GM12864 (cell line): ENCODE data around the gene ERC2.

Experiments used
- DNase-seq: peaks from one replicate; pipeline ENCODE4 v3.0.0-alpha.2; 2011; ENCODE audit warnings: low read depth
- H3K4me3 ChIP-seq: 2 replicates; pipeline ENCODE4 v1.5.1; 2011; ENCODE audit warnings: mild to moderate bottlenecking, low read depth, low read length, control low read depth
- CTCF ChIP-seq: IDR thresholded peaks from 2 replicates; pipeline ENCODE4 v1.5.1; 2011; ENCODE audit warnings: low read depth, mild to moderate bottlenecking, moderate library complexity, low read length, control low read depth, inconsistent platforms; ENCODE audit errors: missing control alignments

ERC2 gene

GRCh38 chr3:55480911-55481743, 987.1 kb downstream of the ERC2 start:
- DNase-seq, result no peak

DNA sequence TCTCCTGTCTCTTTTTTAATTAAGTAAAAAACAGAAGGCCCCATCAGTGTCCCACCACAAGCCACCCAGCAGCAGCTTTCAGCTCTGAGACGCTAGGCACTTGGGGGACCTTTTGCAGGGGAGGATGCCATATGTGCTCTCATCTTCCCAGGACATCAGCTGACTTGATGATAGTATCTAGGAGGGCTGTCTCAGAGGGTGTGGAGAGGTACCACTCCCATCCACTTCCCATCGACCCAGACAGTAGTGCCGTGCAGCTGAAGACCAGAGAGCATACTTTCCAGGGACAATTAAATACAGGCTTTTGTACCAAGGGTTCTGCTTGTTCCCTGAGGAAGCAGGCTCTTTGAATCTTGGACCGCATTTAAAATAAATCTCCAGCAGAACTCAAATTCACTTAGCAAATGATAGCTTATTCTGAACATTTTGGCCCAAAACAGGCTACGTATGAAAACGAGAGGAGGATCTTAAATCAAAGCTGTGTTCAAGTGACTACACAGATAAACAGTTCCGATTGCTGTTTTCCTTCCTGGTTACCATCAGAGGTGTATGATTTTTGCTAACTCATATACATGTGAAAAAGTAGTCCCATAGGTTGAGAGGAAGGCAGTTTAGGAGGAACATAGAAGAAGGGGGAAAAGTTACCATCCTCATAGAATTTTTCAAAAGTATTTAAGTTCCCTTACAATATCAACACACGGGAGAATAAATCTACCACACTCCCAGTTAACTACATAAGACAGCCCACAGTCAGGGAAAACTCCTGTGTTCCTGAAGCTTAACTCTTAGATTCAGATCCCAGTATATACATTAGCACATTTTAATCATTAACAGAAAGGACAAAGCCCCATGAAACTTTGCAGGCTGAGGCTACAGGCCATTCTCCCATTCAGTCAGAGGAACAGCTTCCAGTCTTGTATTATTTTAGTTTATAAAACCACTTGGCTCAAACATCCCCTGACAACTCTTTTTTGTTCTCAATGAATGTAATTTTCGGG, 990.7 kb downstream of the ERC2 start:
- no peak overlapping the region for H3K4me3 ChIP-seq
- no peak for TF ChIP-seq CTCF
- no peak for DNase-seq

More at GRCh38 chr3:55480911-55481743, 987.1 kb downstream of the ERC2 start:
- no peak for TF ChIP-seq CTCF
- H3K4me3 ChIP-seq, result no peak overlapping the region; the same call in 1 of the 2 replicates

- no peak for TF ChIP-seq CTCF
Measured at GRCh38 chr3:55476515-55476914, 991.8 kb downstream of the ERC2 start.

GRCh38 chr3:55474213-55474632, 994.0 kb downstream of the ERC2 start:
- no peak for TF ChIP-seq CTCF
- no peak overlapping the region for H3K4me3 ChIP-seq
- DNase-seq, result no peak

More at GRCh38 chr3:55476515-55476914, 991.8 kb downstream of the ERC2 start:
- no peak overlapping the region for H3K4me3 ChIP-seq
- no peak for DNase-seq

- H3K4me3 ChIP-seq, result no peak overlapping the region
- TF ChIP-seq CTCF, result no peak
- no peak for DNase-seq
Measured at GRCh38 chr3:55473788-55474187, 994.5 kb downstream of the ERC2 start.

DNA sequence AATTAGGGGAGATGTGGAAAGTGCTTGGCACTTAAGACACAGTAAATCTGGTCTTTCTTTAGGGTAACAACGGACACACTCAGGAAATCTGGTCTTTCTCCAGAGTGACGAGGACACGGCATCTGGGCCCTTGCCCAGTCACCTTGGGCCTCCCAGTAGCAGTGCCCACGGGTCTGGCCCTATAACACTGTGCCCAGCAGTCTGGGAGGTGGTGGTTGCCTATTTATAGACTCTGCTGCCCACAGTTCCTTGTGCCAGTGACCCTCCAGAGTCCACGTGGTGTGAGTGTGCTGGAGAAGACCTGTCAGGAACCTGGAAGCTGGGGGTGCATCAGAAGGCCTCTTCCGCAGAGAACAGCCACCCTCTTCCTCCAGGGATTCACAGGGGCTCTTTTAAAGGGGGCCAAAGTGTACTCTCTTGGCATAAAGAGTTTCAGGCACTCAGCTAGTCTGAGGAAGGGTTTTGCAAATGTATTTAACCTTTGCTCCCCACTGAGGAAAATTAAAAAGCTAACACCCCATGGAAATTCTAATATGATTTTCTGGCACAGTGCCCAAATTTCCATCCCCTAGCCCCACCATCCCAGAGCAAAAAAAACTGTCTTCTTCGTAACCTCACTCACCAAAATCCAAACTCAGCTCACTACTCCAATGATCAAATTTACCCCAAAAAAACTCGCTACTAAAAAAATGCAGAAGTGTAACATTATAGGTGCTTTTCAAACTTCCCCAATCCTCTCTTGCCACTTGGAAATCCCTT, 996.6 kb downstream of the ERC2 start:
- no peak for TF ChIP-seq CTCF
- no peak for DNase-seq
- H3K4me3 ChIP-seq, result no peak overlapping the region
